Activated T-cell treated with anti-CD3 and anti-CD28 coated beads, Interleukin-2, amount 50 U/mL, for 1 hour (primary cell): ENCODE measurements around the gene MSS51.
"Not testable (repeated sequence)": the region's sequence is repeated elsewhere in the genome, so short reads cannot be mapped to it uniquely, and the experiment has no call there.

Source experiments
- DNase-seq: peaks from one replicate; pipeline ENCODE4 v3.0.0-alpha.2; 2020

Gene MSS51

GRCh38 chr10:73413528-73414229 lies 19.7 kb downstream of the MSS51 start, which contains the start of gene ANXA7:
Gene ANXA7, minus strand, starts transcription at chr10:73414058. Its CDS starts 13,202 bp downstream, at chr10:73400856.
- DNase-seq: peak; percentile 96

- no peak for DNase-seq
These were observed 20.2 kb downstream of the MSS51 start for GRCh38 chr10:73413108-73413527.

GRCh38 chr10:73410897-73411296 lies 22.5 kb downstream of the MSS51 start:
- no peak for DNase-seq

- no peak for DNase-seq
These were observed 24.3 kb downstream of the MSS51 start for GRCh38 chr10:73408978-73409521.

GRCh38 chr10:73408061-73408460 lies 25.3 kb downstream of the MSS51 start:
- no peak for DNase-seq

GRCh38 chr10:73407495-73407894 lies 25.9 kb downstream of the MSS51 start:
- DNase-seq: no peak

GRCh38 chr10:73406846-73407245 lies 26.5 kb downstream of the MSS51 start:
- DNase-seq: no peak

GRCh38 chr10:73405556-73405955 lies 27.8 kb downstream of the MSS51 start:
- no peak for DNase-seq

- no peak for DNase-seq
These were observed 28.7 kb downstream of the MSS51 start for GRCh38 chr10:73404690-73405089.

- DNase-seq: no peak
These were observed 31.7 kb downstream of the MSS51 start for GRCh38 chr10:73401636-73402035.

- no peak for DNase-seq
These were observed 34.3 kb downstream of the MSS51 start for GRCh38 chr10:73399063-73399462.

- no peak for DNase-seq
These were observed 35.3 kb downstream of the MSS51 start for GRCh38 chr10:73398024-73398423.

- not testable (repeated sequence) for DNase-seq
These were observed 39.0 kb downstream of the MSS51 start for GRCh38 chr10:73394325-73394724.

GRCh38 chr10:73388228-73388627 lies 45.1 kb downstream of the MSS51 start:
- DNase-seq: no peak

GRCh38 chr10:73386583-73386982 lies 46.8 kb downstream of the MSS51 start:
- no peak for DNase-seq

GRCh38 chr10:73379064-73379748 lies 54.2 kb downstream of the MSS51 start:
- no peak for DNase-seq

- DNase-seq: no peak
These were observed 56.7 kb downstream of the MSS51 start for GRCh38 chr10:73376679-73377078.
